ENCODE results near the gene GAPDHS. TPM values are rescaled to one million over a fixed set of nuclear protein-coding genes. Genes with fewer than 3 reads are reported as not detected.

Gene GAPDHS
- total and polyA plus RNA-seq, 2 donors (not counting 1 experiment from before 2014, with no cell fraction given), result not detected

DNA sequence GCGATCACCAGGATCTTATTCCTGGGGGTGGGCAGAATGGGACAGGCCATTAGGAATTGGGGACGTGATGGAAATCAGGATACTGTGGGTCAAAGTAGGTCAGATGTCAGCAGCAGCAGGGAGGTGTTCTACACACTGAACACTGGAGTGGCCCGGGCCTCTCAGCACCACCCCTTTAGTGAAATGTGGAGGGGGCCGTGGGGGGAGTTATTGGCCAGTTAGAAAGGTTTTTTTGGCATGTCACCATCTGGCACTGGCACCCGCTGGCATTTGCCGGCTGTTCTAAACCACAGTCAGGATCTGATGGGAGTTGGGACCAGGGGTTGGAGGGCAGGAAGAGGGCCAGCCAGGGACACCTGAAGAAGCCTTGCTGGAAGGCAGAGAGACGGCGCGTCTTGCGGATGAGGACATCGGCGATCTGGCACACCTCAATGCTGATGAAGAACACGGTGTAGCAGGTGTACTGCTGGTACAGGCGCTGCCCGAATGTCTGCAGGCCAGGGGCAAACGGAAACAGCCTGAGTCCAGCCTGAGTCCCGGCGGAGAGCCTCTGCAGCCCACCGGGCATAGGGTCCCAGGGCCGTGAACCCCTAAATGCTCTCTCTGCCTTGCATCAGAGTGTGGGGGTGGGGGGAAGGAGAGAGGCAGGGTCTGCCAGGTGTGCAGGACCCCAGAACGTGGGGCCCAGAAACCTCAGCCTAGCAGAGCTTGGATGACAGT lies 18.0 kb downstream of the GAPDHS start:
- H3K27ac ChIP-seq (ENCODE audit: low read length in 2 of 2), result no peak overlapping the region
- intact Hi-C loops (cut with micrococcal nuclease), result no loop called here
- 95% methylated on average over 19 of the region's 21 CpGs for WGBS (ENCODE audit: insufficient coverage)
- no peaks in the 10 kb centered on the region for H3K9me3 Mint-ChIP-seq (ENCODE audit: insufficient read depth)
- POLR2A ChIA-PET, result no interaction called here
- H3K27me3 ChIP-seq (replicated peaks in 1 of 4; ENCODE audit: control extremely low read depth in 1 of 4, control insufficient read depth in 3 of 4, insufficient read depth in 4 of 4, low read length in 3 of 4), result peaks cover 0 to 3% (median 0%) of the 10 kb centered on the region in 4 experiments
- no peak overlapping the region for H3K4me2 ChIP-seq (replicated peaks; ENCODE audit: low read depth, low read length, poor library complexity, severe bottlenecking)
- H3K36me3 ChIP-seq (replicated peaks in 1 of 2; ENCODE audit: control extremely low read depth in 1 of 2, control insufficient read depth in 1 of 2, extremely low read depth in 1 of 2, insufficient read depth in 2 of 2, low read length in 1 of 2), result peaks cover 0 to 11% of the 10 kb centered on the region in 2 experiments
- H3K79me2 ChIP-seq (ENCODE audit: control insufficient read depth, insufficient read depth, low read length), result peaks cover 27% of the 10 kb centered on the region
- H2AFZ ChIP-seq (ENCODE audit: insufficient read depth, low read depth, low read length, poor library complexity, severe bottlenecking), result no peak overlapping the region
- H3K4me1 ChIP-seq (ENCODE audit: control insufficient read depth in 2 of 2, insufficient read depth in 2 of 2, low read length in 2 of 2), result peaks cover 7 to 10% of the 10 kb centered on the region in 2 donors
- no peak overlapping the region for H3K9ac ChIP-seq (ENCODE audit: low read length)
- TF ChIP-seq CTCF (IDR thresholded peaks at IDR 0.05) (no peak), EZH2 (IDR thresholded peaks at IDR 0.05; ENCODE audit: borderline replicate concordance, insufficient read depth, low read depth, low read length, poor library complexity, severe bottlenecking) (no peak)
- no peak overlapping the region for H3K27ac Mint-ChIP-seq
- DNase-seq (no peak), ATAC-seq (ENCODE audit: low read depth) (no peak)
- no peaks in the 10 kb centered on the region for H3K9me3 ChIP-seq (ENCODE audit: control extremely low read depth in 1 of 3, control insufficient read depth in 2 of 3, insufficient read depth in 1 of 3, low read length in 2 of 3)
- peaks cover 19% of the 10 kb centered on the region for H3K4me1 Mint-ChIP-seq
- H3K4me3 Mint-ChIP-seq, result no peak overlapping the region
- H3K4me3 ChIP-seq (ENCODE audit: control extremely low read depth in 1 of 5, extremely low read depth in 1 of 5, insufficient read depth in 1 of 5, low read depth in 2 of 5, low read length in 4 of 5), result no peak overlapping the region
- no peaks in the 10 kb centered on the region for H4K20me1 ChIP-seq (ENCODE audit: control insufficient read depth, insufficient read depth, low read length, poor library complexity, severe bottlenecking)
- peaks cover 3% of the 10 kb centered on the region for H3K27me3 Mint-ChIP-seq
- CTCF ChIA-PET, result no interaction called here

DNA sequence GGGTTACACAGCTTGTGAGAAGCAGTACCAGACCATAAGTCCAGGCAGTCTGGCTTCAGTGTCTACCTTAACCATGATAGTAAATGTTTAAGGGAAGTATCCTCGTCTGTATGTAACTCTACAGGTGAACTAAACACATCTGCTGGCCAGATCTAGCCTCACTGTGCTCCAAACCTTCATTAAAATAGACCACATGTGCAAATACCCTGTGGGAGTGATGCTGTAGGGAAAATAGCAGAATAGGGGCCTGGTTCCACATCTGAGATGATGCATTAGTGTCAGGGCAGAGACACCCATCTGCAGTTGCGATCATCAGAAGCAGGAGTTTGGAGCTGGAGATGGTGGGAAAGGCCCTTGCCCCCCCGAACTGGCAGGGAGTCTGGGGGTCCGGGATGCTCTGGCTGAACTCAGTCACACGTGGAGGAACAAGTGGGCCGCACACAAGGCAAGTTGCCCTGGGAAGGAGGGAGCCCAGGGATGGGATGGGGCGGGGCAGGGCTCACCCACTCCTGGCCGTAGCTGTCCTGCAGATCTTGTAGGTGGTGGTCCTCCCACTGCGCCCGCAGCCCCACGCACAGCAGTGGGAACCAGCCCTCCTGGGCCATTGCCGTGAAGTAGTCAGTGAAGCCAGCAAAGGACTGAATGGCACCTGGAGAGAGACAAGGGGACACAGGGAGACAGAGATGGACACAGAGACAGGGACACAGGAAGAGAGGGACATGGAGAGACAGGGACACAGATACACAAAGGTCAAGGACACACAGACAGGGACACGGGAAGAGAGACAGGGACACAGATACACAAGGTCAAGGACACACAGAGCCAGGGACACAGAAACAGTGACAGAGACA lies 19.5 kb downstream of the GAPDHS start:
- Histone ChIP-seq H3K4me3 (ENCODE audit: control extremely low read depth in 1 of 5, extremely low read depth in 1 of 5, insufficient read depth in 1 of 5, low read depth in 2 of 5, low read length in 4 of 5) (no peak overlapping the region), H3K36me3 (replicated peaks in 1 of 2; ENCODE audit: control extremely low read depth in 1 of 2, control insufficient read depth in 1 of 2, extremely low read depth in 1 of 2, insufficient read depth in 2 of 2, low read length in 1 of 2) (peaks cover 0 to 6% of the 10 kb centered on the region in 2 experiments), H3K9me3 (ENCODE audit: control extremely low read depth in 1 of 3, control insufficient read depth in 2 of 3, insufficient read depth in 1 of 3, low read length in 2 of 3) (no peaks in the 10 kb centered on the region), H3K27ac (ENCODE audit: low read length in 2 of 2) (no peak overlapping the region), H3K9ac (ENCODE audit: low read length) (no peak overlapping the region), H3K27me3 (replicated peaks in 1 of 4; ENCODE audit: control extremely low read depth in 1 of 4, control insufficient read depth in 3 of 4, insufficient read depth in 4 of 4, low read length in 3 of 4) (peaks cover 0 to 12% (median under 1%) of the 10 kb centered on the region in 4 experiments), H3K4me1 (ENCODE audit: control insufficient read depth in 2 of 2, insufficient read depth in 2 of 2, low read length in 2 of 2) (peaks cover 3 to 5% of the 10 kb centered on the region in 2 donors), H3K4me2 (replicated peaks; ENCODE audit: low read depth, low read length, poor library complexity, severe bottlenecking) (no peak overlapping the region), H3K79me2 (ENCODE audit: control insufficient read depth, insufficient read depth, low read length) (peaks cover 11% of the 10 kb centered on the region), H2AFZ (ENCODE audit: insufficient read depth, low read depth, low read length, poor library complexity, severe bottlenecking) (no peak overlapping the region), H4K20me1 (ENCODE audit: control insufficient read depth, insufficient read depth, low read length, poor library complexity, severe bottlenecking) (no peaks in the 10 kb centered on the region)
- POLR2A ChIA-PET, result no interaction called here
- H3K4me3 Mint-ChIP-seq, result no peak overlapping the region
- H3K27ac Mint-ChIP-seq, result no peak overlapping the region
- CTCF ChIA-PET, result no interaction called here
- H3K9me3 Mint-ChIP-seq (ENCODE audit: insufficient read depth), result no peaks in the 10 kb centered on the region
- TF ChIP-seq EZH2 (IDR thresholded peaks at IDR 0.05; ENCODE audit: borderline replicate concordance, insufficient read depth, low read depth, low read length, poor library complexity, severe bottlenecking) (no peak), CTCF (IDR thresholded peaks at IDR 0.05) (no peak)
- peaks cover 12% of the 10 kb centered on the region for H3K27me3 Mint-ChIP-seq
- H3K4me1 Mint-ChIP-seq, result peaks cover 13% of the 10 kb centered on the region
- DNase-seq, result no peak
- intact Hi-C loops (cut with micrococcal nuclease), result no loop called here
- WGBS (ENCODE audit: insufficient coverage), result 90% methylated on average over 12 of the region's 13 CpGs
- ATAC-seq (ENCODE audit: low read depth), result no peak

All from B cell (primary cell).